GM12891 (cell line): Measurements from ENCODE around the gene OSBPL1A.

Source experiments
- PAX5 ChIP-seq: IDR thresholded peaks from 2 replicates; pipeline ENCODE4 v1.6.1; 2011; ENCODE audit warnings: low read length, moderate library complexity, mild to moderate bottlenecking; ENCODE audit not compliant: insufficient read depth, severe bottlenecking
- POLR2A ChIP-seq: IDR thresholded peaks from 2 replicates; pipeline ENCODE4 v1.6.1; 2011; ENCODE audit warnings: low read depth, low read length, control low read depth
- POLR2AphosphoS5 ChIP-seq: IDR thresholded peaks from 2 replicates; pipeline ENCODE4 v1.6.1; 2011; ENCODE audit warnings: low read depth, low read length, control low read depth
- SPI1 ChIP-seq: IDR thresholded peaks from 2 replicates; pipeline ENCODE4 v1.6.1; 2011; ENCODE audit warnings: low read depth, low read length, control low read depth
- TAF1 ChIP-seq: IDR thresholded peaks from 2 replicates; pipeline ENCODE4 v1.6.1; 2011; ENCODE audit warnings: low read depth, low read length, control low read depth

DNA sequence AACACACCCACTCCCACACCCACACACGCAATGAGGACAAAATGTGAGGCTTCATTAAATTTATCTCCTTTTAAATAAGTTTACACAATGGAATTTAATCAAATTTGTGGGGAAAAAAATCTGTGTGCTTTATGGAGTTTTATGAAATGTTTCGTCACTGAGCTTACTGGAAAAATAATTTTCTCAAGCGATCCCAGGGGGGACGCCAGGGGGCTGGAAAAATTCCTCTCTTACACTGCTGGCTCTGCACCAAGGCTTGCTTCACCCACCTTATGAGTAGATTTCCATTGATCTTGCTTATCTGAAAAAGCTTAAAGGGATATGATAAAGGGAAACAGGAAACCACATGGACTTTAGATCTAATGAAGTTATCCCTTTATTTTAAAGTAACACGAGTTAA, 163.3 kb downstream of the OSBPL1A start:
- TF ChIP-seq POLR2AphosphoS5 = no peak
- no peak for TF ChIP-seq POLR2A
- TF ChIP-seq SPI1 = no peak
- no peak for TF ChIP-seq TAF1
- no peak for TF ChIP-seq PAX5
